NCI-H1694 (cell line): Measurements from ENCODE around the gene PTGER1.

Experiments
- DNase-seq: peaks from one replicate; lab custom pipeline; 2025; lab: John Stamatoyannopoulos, UW

PTGER1 gene

DNA sequence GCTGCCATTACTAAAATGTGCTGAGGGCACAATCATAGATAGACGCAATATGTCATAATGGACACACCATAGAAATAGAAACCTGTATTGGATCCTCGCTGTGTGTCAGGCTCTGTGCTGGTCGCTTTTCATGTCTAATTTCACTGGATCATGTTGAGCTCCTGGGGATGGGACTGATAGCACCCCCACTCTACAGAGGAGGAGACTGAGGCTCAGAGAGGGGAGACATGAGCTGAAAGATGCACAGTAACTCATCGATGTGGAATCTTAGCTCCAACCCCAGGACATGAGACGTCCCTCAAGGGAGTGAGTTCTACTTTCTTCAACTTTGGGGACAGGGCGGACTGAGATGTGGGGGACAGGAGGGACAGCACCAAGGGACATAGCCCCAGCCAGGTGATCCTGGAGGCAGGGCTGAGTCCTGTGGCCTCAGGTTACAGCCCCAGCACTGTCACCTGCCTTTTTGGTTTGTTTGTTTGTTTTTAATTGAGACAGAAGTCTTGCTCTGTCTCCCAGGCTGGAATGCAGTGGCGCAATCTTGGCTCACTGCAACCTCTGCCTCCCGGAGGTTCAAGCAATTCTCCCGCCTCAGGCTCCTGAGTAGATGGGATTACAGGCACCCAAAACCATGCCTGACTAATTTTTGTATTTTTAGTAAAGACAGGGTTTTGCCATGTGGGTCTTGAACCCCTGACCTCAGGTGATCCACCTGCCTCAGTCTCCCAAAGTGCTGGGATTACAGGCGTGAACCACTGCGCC, 27.4 kb upstream of the PTGER1 start:
- DNase-seq = no peak

DNA sequence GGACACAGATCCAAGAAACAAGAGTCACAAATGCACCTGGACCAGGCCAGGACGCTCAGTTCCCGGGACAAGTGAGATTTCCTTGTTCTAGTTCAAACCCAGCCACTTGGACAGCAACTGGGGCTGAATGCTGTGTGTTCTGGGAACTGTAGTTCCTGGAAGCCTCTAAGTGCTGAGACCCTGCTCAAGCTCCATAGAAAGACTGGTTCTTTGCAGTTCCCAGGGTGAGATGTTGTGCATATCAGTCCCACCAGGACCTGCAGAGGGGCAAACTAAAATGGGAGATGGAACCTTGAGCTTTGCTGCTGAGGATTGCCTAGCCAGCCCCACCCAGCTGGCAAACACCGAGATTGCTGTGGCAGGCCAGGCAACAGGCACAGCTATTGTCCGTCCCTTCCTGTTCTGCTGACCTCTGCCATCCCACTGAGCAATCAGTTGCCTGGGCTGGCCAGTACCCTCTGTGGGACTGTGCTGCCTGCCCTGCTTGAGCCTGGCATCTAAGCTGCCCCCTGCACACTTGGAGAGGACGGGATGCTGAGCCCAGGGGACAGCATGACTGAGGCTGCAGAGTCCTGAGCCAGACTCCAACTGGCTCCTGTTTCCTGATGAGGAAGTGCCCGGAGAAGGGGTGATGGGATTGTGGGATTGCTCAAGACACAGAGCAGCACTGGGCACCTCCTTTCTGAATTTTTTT, 22.2 kb upstream of the PTGER1 start:
- DNase-seq = no peak

DNA sequence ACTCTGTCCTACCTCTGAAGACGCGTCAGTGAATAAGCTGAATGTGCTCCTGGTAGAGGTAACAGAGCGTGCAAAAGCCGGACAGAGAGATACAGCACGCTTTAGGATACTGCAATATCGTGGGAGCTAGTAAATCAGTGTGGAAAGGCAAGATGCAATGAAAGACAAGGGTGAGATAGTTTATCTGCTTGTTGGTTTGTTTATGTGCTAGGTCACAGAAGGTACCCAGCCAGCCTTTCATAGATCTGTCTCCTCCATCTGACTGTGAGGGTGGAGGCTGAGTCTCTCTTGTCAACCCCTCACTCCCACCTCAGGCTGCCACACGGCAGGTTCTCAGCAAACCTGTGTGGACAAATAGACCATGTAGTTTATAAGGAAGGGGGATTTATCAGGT, 21.7 kb upstream of the PTGER1 start:
- no peak for DNase-seq

DNA sequence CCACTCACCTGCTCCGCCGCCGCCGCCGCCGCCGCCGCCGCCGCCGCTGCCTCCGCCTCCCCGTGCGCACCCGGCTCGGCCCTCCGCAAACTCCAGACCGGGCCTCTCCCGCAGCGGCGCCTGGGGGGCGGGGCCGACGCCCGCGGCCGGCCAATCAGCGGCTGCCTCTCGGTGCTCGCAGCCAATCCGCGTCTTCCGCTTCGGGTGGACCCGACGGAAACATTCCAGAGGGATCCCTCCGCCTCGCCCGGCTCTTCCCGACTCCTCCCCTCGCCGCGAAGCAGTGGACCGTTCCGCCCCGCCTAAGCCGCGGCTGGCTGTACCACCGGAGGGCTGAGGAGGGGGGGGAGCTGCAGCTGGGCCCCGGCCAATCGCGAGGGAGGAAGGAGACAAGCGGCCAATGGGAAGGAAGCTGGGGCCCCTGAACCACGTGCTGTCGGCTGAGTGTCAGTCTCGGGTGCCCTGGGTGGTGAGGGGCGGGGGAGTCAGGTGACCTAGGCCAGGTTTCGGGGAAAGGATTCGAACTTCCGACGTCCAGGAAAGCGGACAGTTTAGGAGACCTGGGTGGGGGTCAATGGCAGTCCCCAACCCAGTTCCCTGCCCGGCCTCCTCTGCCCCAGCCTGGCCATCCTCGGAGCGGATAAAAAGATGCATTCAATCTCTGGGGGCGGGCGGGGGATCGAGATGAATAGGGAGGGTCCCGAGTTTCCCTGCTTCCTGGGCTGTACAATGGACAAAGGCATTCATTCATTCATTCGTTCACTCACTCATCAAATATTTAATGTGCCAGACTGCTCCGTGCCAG, 21.1 kb upstream of the PTGER1 start, which contains the start of gene GIPC1:
GIPC1 (minus strand) TSS at position 99 of the 805 bp plus-strand sequence. CDS start 13,151 bp downstream, outside the sequence.
- DNase-seq = peak; percentile 96

DNA sequence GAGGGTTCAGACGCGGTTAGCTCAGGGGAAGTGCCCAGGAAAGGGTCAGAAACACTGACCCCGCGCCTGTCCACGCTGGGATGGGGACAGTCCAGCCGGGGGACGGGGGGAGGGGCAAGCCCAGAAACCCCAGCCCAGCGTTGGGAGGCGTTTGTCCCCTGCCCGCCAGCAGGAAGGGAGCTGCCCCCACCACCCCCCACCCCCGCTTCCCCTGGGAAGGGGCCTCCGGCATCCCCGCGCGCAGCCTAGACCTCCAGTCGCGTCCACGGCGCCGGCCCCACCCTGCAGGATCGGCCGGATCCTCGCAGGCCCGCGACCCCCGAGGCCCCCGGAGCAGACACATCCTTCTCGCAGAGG, 20.5 kb upstream of the PTGER1 start:
- DNase-seq = no peak

DNA sequence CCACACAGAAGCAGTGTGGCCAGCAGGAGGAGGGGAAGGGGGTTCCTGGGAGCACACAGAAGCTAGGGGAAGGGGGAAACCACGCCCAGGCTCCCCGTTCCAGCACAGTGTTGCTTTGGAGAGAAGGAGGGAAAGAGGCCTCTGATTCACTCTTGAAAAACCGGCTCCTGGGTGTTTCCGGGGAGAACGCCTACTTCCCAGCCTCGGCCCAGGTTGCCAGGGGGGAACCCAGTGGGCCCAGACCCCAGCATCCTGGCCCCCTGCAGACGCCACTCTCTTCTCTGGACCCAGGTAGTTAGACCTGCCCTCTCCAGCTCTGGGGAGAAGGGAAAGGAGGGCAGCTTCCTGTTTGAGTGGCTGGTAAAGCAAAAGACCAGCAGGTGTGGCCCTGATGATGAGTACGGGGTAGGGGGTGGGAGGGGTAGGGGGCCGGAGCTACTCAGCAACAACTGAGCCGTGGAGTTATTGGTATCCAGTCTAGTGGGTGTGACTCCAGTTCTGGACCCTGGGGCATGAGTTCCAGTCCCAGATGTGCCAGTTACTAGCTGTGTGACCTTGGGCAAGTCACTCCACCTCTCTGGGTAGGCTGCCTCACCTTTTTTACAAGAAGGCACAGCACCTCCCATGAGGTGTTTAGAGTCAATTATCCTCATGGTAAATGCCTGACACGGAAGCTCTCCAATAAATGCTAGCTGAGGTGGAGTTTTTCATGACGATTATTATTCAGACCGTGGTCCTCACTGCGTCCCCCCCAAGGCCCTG, 19.9 kb upstream of the PTGER1 start:
- DNase-seq = no peak

DNA sequence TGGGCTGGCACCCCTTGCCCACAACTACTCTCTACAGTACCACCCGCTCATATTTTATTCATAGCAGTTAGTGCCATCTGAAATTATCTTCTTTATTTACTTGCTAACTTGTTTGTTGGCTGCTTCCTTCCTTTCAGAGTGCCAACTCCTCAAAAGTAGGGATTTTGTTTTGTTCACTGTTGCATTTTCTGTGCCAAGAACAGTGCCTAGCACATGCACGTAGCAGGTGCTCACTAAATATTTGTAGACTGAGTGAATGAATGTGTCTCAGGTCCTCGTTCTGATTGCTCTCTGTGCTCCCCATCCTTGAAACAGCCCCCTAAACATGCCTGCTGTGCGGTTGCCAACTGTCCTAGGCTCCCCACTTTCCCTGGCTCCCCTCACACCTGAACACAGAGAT, 19.3 kb upstream of the PTGER1 start:
- no peak for DNase-seq

DNA sequence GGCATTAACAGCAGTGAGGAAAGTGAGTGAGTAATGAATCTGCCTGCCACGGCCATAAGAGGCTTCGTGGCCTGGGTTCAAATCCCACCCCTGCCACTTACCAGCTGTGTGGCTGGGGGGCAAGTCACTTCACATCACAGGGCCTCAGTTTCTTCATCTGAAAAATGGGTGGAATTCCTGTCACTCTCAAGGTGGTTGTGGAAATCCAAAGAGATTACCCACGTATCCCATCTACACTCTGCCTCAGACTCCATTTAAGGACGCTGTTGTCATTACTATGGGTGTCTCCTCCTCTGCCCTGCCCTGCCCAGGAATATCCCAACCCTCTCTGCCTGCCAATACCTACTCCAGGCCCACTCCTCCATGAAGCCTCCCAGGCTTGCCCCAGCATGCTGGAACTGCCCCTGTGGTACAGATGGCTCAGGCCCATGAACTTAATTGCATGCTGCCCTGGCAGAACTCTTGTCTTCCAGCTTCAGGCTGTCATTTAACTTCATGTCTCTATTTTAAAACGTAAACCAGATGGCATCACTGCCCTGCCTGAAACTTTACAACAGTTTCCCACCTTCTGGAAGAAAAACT, 17.7 kb upstream of the PTGER1 start:
- no peak for DNase-seq

DNA sequence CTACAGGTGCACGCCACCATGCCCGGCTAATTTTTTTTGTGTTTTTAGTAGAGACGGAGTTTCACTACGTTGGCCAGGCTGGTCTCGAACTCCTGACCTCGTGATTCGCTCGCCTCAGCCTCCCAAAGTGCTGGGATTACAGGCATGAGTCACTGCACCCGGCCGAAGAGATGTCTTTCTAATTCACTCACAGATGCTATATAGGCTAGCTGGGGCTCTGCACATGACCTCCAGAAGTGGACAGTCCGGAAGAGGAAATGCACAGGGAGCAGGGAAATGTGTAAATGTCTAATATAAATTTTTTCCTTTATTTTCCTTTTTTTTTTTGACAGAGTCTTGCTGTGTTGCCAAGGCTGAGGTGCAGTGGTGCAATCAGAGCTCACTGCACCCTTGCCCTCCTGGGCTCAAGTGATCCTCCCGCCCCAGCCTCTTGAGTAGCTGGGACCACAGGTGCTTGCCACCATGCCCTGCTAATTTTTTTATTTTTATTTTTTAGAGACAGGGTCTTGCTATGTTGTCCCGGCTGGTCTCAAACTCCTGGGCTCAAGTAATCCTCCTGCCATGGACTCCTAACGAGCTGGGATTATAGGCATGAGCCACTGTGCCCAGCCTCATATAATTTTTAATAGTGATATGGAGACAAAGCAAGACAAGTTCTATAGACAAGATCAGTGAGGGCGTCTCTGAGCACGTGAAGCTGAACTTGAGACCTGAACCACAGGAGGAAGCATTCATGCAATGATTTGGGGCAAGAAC, 12.4 kb upstream of the PTGER1 start:
- no peak for DNase-seq

DNA sequence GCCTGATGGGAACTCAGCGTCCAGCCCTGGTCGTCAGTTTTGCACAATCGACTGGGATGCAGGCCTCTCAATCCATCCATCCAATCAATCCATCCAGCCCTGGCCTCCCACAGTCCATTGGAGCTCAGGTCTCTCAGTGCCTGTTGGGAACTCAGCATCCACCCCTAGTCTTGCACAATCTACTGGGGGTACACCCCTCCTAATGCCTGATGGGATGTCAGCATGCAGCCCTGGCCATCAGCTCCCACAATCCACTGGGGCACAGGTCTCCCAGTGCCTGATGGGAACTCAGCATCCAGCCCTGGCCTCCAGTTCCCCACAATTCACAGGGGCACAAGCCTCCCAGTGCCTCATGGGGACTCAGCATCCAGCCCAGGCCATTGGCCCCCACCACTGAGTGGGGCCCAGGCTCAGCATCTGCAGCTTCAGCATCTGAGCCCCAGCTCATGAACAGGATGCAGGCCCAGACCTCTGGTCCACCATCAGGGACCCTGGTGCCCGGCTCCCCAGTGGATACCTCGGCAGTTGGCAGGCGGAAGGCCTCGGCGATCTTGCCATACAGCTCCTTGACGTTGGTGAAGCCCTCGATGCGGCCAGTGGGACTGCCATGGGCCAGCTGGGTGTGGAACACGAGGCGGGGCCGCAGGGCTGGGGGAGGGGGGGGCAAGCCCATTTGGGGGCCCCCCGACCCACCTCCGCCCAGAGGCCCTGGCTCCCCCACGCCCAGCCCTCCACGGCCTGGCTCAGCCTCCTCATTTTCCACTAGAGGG, 7.2 kb upstream of the PTGER1 start:
- no peak for DNase-seq

DNA sequence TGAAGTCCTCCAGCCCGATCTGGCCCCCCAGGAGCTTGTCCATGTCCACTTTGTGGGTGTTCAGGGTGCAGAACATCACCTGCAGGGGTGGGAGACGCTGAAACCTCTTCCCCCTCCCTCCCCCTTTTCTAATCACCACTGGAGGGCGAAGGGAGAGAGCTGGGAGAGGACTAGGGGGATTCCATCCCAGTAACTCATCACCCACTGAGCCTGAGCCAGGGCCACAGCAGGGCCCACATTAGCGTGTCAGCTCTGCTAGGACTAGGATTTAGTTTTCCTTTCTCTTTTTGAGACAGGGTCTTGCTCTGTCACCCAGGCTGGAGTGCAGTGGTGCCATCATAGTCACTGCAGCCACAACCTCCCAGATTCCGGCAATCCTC, 5.5 kb upstream of the PTGER1 start:
- DNase-seq = no peak

DNA sequence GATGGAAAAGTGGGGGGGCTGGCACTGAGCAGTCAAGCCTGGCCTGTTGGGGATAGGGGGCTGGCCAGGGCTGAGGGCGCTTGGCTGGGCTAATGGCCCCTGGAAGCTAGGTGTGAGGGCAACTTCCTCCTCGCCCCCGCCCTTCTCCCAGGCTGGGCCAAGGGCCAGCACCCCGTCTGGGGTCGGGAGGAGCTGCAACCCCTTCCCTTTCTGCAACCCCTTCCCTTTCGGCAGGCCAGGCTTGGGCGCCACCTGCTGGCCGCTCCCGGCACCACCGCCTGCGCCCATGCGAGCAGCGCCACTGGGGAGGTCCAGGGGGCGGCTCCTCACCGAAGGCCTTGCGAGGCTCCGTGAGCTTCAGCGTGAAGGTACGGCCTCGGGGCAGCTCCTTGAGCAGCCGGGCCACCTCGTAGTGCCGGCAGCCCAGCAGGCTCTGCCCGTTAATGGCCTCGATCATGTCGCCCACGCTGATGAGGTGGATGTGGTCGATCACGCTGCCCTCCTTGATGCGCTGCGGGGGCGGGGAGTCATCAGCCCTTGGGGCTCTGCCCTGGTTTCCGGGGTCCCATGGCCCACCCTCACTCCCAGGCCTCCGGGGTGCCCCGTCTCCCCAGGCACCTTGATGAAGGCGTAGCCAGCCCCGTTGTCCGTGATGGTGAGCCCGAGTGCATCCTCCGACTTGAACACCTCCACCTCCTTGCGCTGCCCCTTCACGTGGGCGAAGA, 5.0 kb upstream of the PTGER1 start:
- DNase-seq = no peak

DNA sequence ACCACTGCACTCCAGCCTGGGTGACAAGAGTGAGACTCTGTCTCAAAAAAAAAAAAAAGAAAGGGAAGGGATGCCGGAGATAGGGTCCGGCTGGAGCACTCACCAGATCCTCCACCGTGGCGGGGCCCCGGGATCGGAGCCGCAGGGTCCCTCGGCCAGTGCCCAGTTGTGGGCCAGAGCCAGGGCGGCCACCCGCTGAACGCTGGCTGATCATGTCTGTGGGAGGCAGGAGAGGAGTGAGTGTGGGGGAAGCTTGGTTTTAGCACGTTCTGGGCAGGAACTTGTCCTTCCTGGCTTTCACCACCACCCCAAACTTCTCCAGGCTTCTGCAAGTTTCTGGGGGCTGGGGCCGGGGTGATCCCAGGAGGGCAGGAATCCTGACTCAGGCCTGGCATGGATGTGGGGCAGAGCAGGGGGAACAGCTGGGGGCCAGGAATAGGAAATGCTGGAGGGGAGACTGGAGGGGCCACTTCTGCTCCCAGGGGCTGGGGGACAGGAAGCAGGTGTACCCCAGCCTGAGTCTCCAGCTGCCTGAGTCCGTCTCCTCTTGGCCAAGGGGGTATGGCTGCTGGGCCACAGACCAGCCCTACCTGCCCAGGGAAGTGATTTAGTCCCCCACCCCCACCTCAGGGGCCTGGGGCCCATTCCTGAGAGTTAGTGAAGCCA, 4.3 kb upstream of the PTGER1 start:
- DNase-seq = no peak

DNA sequence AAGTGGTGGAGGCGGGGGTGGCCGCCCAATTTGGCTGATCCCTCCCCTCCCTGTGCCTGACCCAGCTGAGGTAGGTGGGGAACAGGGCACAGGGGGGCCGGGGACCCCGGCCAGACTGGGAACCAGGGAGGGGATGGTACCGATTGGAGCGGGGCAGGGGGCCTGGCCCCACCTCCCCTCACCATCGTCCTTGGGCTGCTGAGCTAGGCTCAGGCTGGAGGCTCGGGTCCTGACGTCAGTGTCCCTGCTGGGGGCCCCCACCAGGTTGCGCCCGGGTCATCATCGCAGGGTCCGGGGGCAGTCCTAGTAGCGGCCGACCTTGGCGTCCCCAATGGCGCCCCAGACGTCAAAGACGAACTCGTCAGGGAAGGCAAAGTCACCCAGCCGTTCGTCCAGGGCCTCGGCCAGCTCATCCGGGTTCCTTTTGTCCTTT, 3.0 kb upstream of the PTGER1 start:
- DNase-seq = no peak

DNA sequence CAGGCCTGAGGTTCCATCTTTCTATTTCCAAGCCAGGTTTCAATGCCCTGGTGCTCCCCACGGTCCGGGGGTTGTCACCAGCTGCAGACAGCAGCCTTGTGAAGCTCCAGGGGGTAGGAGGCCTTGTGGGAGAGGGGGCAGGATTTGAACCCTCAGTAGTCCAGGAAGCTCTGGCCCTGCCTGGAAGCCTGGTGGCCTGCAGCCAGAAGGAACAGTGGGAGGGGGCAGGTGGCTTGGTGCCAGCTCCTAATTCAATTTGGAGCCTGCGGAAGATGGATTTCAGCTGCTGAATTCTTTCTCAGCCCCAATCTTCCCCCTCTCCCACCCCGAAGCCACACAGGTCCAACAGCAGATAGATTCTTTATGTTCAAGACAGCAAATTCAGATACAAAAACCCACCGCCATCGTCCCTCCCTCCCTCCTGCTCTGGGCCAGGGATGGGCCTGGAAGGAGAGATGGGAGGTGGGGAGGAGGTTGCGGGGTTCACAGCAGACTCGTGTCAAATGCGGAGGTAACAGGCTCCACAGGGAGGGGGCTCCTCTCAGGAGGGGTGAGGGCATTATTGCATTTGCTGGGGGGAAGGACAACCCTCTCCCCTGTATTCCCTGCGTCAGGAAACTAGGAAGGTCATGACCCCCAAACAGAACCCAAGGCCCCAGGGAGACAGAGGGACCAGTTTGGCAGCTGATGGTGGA, 2.4 kb upstream of the PTGER1 start:
- no peak for DNase-seq

DNA sequence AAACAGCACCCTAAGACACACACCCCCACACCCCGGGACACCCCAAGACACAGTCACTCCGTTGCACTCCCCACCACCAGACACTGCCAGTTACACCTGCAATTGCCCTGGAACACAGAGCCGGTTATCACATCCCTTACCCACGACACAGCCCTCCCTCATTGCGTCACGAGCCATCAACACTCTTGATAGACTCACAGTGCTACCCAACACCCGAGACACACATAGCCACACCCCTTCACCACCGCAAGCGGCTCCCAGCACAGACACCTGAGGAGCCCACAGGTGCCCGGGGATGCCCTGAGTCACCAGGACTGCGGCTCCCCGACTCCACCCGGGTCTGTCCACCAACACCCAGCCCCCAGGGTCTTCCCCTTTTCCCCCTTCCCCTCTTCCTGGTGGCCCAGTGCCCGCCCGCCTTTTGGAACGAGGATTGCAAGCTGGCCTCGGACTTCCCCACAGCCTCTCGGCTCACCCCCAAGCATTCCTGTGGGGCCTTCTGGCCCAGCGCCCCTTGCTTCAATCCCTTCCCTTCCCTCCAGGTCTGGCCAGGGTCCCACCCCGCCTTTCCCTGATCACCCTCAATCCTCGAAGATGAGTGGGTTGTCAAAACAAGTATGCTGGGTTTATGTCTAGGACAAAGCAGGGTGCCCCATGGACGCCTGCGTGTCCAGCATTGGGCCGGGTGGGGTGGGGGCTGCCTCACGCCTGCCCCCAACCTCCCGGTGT, 1.7 kb upstream of the PTGER1 start:
- DNase-seq = no peak

DNA sequence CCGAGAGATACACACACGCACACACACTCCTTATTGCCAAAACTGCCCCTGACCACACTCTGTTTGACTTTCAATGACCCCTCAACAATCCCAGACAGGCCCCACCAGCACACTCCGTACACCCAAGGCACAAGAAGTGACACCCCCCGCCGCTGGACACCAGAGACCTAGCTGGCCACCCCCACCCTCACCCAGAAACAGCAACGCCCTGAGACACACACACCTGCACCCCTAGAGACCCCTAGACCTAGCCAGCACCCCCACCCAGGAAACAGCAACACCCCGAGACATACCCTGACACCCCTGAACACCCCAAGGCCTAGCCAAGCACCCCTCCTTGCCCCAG, 1.1 kb upstream of the PTGER1 start:
- no peak for DNase-seq

DNA sequence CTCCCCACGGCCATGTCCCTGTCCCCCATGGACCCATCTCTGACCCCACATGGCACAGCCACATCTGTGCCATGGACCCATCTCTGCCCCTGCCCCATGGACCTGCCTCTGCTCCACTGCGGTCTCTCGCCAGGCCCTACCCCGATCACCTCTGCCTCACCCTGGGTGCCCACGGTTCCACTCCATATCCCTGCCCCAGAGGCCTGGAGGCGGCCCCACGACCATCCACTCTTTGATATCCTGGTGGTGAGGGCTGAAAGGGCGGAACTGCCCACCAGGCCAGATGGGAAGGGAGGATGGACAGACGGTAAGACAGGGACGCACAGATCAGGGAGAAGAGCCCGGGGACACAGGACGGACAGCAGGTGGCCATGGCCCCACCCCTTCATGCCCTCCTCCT, 327 bp downstream of the PTGER1 start:
- DNase-seq = no peak
